H9 (cell line): ENCODE data around the gene IGDCC3. TPM values are rescaled to one million over a fixed set of nuclear protein-coding genes. Genes with fewer than 3 reads are reported as not detected.
A peak's percentile ranks its signal among the peaks of the same experiment; 100 is the strongest.

ENCODE experiments used
- DNase-seq: peaks from one replicate; pipeline ENCODE4 v3.0.0-alpha.2; 2017
- H2AFZ ChIP-seq: one replicate; pipeline ENCODE4 v1.6.1; 2013; ENCODE audit warnings: mild to moderate bottlenecking, low read length, control low read depth, moderate library complexity
- H2AK5ac ChIP-seq: 2 replicates; pipeline ENCODE4 v1.6.1; 2013; ENCODE audit warnings: low read length, control low read depth, mixed read lengths; ENCODE audit not compliant: insufficient read length
- H2BK120ac ChIP-seq: one replicate; pipeline ENCODE4 v1.6.1; 2013; ENCODE audit warnings: low read depth, mild to moderate bottlenecking, low read length, control low read depth, inconsistent platforms; ENCODE audit not compliant: poor library complexity, severe bottlenecking
- H2BK12ac ChIP-seq: 2 replicates; pipeline ENCODE4 v1.6.1; 2013; ENCODE audit warnings: low read length, control low read depth, mixed read lengths, low read depth; ENCODE audit not compliant: insufficient read length
- H2BK15ac ChIP-seq: 2 replicates; pipeline ENCODE4 v1.6.1; 2013; ENCODE audit warnings: low read depth, low read length, control low read depth
- H2BK20ac ChIP-seq: one replicate; pipeline ENCODE4 v1.6.1; 2013; ENCODE audit warnings: low read depth, mild to moderate bottlenecking, low read length, control low read depth, inconsistent platforms; ENCODE audit not compliant: poor library complexity, severe bottlenecking
- H2BK5ac ChIP-seq: 2 replicates; pipeline ENCODE4 v1.6.1; 2013; ENCODE audit warnings: low read length, control low read depth, mixed read lengths; ENCODE audit not compliant: insufficient read length
- H3K14ac ChIP-seq: 2 replicates; pipeline ENCODE4 v1.6.1; 2013; ENCODE audit warnings: low read length, control low read depth; ENCODE audit not compliant: insufficient read depth
- H3K18ac ChIP-seq: 2 replicates; pipeline ENCODE4 v1.6.1; 2013; ENCODE audit warnings: low read depth, mild to moderate bottlenecking, mixed read lengths, low read length, control low read depth; ENCODE audit not compliant: insufficient read length
- H3K23ac ChIP-seq: 2 replicates; pipeline ENCODE4 v1.6.1; 2013; ENCODE audit warnings: low read length, control low read depth, mixed read lengths, low read depth; ENCODE audit not compliant: insufficient read length
- H3K23me2 ChIP-seq: 2 replicates; pipeline ENCODE4 v1.6.1; 2013; ENCODE audit warnings: low read depth, mild to moderate bottlenecking, mixed read lengths, low read length, control low read depth; ENCODE audit not compliant: insufficient read length, poor library complexity, severe bottlenecking
- H3K27ac ChIP-seq: 2 replicates; pipeline ENCODE4 v1.5.1; 2013; ENCODE audit warnings: low read length, control low read depth, mixed read lengths, low read depth; ENCODE audit not compliant: insufficient read length
- H3K27me3 ChIP-seq: 2 replicates; pipeline ENCODE4 v1.6.1; 2013; ENCODE audit warnings: low read length, control low read depth, inconsistent platforms; ENCODE audit not compliant: insufficient read depth
- H3K4ac ChIP-seq: 2 replicates; pipeline ENCODE4 v1.6.1; 2013; ENCODE audit warnings: low read depth, mild to moderate bottlenecking, control low read depth, inconsistent platforms, low read length, moderate library complexity
- H3K4me1 ChIP-seq: 2 replicates; pipeline ENCODE4 v1.6.1; 2013; ENCODE audit warnings: low read length, control low read depth, inconsistent platforms; ENCODE audit not compliant: insufficient read depth
- H3K4me2 ChIP-seq: 2 replicates; pipeline ENCODE4 v1.6.1; 2013; ENCODE audit warnings: low read length, control low read depth, mixed read lengths; ENCODE audit not compliant: insufficient read length, insufficient read depth
- H3K56ac ChIP-seq: 2 replicates; pipeline ENCODE4 v1.6.1; 2013; ENCODE audit warnings: low read depth, mild to moderate bottlenecking, mixed read lengths, low read length, control low read depth; ENCODE audit not compliant: insufficient read length
- H3K79me1 ChIP-seq: 2 replicates; pipeline ENCODE4 v1.6.1; 2013; ENCODE audit warnings: low read depth, mild to moderate bottlenecking, moderate library complexity, low read length, control low read depth, inconsistent platforms; ENCODE audit not compliant: insufficient read depth, poor library complexity, severe bottlenecking
- H3K79me2 ChIP-seq: 2 replicates; pipeline ENCODE4 v1.6.1; 2013; ENCODE audit warnings: low read length, control low read depth, inconsistent platforms; ENCODE audit not compliant: insufficient read depth
- H3K9ac ChIP-seq: 2 replicates; pipeline ENCODE4 v1.6.1; 2013; ENCODE audit warnings: low read length, control low read depth, mixed read lengths; ENCODE audit not compliant: insufficient read length; ENCODE audit errors: extremely low read depth
- H3K9me3 ChIP-seq: one replicate; pipeline ENCODE4 v1.6.1; 2013; ENCODE audit warnings: low read depth, low read length, inconsistent platforms; ENCODE audit not compliant: control insufficient read depth
- H3T11ph ChIP-seq: one replicate; pipeline ENCODE4 v1.6.1; 2013; ENCODE audit warnings: mild to moderate bottlenecking, low read length, control low read depth, inconsistent platforms
- H4K20me1 ChIP-seq: one replicate; pipeline ENCODE4 v1.6.1; 2013; ENCODE audit not compliant: control insufficient read depth, insufficient read length, insufficient read depth
- H4K5ac ChIP-seq: 2 replicates; pipeline ENCODE4 v1.6.1; 2013; ENCODE audit warnings: low read depth, mild to moderate bottlenecking, mixed read lengths, low read length, control low read depth; ENCODE audit not compliant: insufficient read length
- H4K8ac ChIP-seq: replicated peaks from 2 replicates; pipeline ENCODE4 v1.6.1; 2013; ENCODE audit warnings: low read length, control low read depth, mixed read lengths, low read depth; ENCODE audit not compliant: insufficient read length
- H4K91ac ChIP-seq: 2 replicates; pipeline ENCODE4 v1.6.1; 2013; ENCODE audit warnings: low read depth, mild to moderate bottlenecking, moderate library complexity, mixed read lengths, low read length, control low read depth; ENCODE audit not compliant: insufficient read length
- H3K27ac Mint-ChIP-seq, 3 experiments: 2 replicates in 2 of 3; 3 replicates in 1 of 3; pipeline ENCODE4 v1.8.0; 2020 to 2021; ENCODE audit warnings: mixed read lengths in 3 of 3, mild to moderate bottlenecking in 1 of 3, moderate library complexity in 1 of 3
- H3K27me3 Mint-ChIP-seq: 2 replicates; pipeline ENCODE4 v1.8.0; 2021; ENCODE audit warnings: low read depth, mild to moderate bottlenecking, moderate library complexity, mixed read lengths
- H3K36me3 Mint-ChIP-seq, 3 experiments: 2 replicates in 2 of 3; 3 replicates in 1 of 3; pipeline ENCODE4 v1.8.0; 2020 to 2021; ENCODE audit warnings: low read depth in 3 of 3, mixed read lengths in 3 of 3; ENCODE audit not compliant: insufficient read depth in 1 of 3
- H3K4me1 Mint-ChIP-seq, 2 experiments: 2 replicates each; pipeline ENCODE4 v1.8.0; 2020; ENCODE audit warnings: mixed read lengths in 2 of 2
- H3K4me3 Mint-ChIP-seq, 2 experiments: 2 replicates in 1 of 2; 3 replicates in 1 of 2; pipeline ENCODE4 v1.8.0; 2020 to 2021; ENCODE audit warnings: mild to moderate bottlenecking in 2 of 2, mixed read lengths in 2 of 2, moderate library complexity in 1 of 2
- H3K9me3 Mint-ChIP-seq, 2 experiments: 2 replicates in 1 of 2; 3 replicates in 1 of 2; pipeline ENCODE4 v1.8.0; 2020; ENCODE audit warnings: mild to moderate bottlenecking in 2 of 2, mixed read lengths in 2 of 2, moderate library complexity in 1 of 2
- CTCF ChIP-seq: fragments of 200-600 bp; sonication (generic); conservative IDR thresholded peaks from 3 replicates; pipeline ENCODE4 v1.8.0; 2021; ENCODE audit warnings: antibody characterized with exemption, mild to moderate bottlenecking
- WGBS: extraction: QIAGEN DNeasy Blood & Tissue Kit; methylation state at CpG from one replicate; pipeline ENCODE4 v1.1.7; 2013; ENCODE audit warnings: missing lambda C conversion rate, low lambda C conversion rate, mixed read lengths; ENCODE audit not compliant: insufficient read length; ENCODE audit errors: extremely low coverage; 5-methylcytosine and 5-hydroxymethylcytosine counted together
- total RNA-seq: library from RNA; stranded (reverse); gene quantifications from 2 replicates; pipeline ENCODE4 v1.2.1, GENCODE V29; 2021

Gene IGDCC3
- total RNA-seq, 1 experiment from 2014 or later: 18.9 TPM

DNA sequence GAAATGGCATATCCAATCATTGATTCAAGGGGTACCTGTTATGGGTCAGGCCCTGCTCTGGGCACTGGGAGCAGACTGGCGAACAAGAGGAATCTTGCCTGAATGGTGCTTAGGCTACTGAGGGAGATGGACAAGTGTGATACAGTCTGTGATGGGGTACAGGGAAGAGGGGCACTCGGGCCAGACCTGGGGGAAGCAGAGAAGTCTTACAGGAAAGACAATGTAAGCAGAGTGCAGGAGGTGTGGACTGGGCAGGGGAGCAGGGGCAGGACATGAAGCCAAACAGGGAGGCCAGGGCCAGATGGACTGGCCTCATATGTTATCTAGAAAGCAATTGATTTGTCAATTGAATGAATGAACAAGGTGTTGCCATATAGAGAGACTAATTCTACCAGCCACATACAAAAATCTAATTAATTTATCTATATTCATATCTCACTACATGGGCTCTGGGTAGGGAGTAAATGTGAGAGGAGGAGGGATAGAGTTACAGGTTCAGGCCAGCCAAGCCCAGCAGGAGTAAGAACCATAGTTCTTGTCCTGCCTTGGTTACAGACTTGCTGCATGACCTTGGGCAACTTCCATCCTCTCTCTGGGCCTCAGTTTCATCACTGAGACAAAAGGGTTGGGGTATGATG lies 48.5 kb upstream of the IGDCC3 start:
- peaks cover 19 to 34% of the 10 kb centered on the region in 2 experiments for H3K4me1 Mint-ChIP-seq
- Histone ChIP-seq H4K8ac (no peak overlapping the region), H3T11ph (no peak overlapping the region), H3K9ac (no peak overlapping the region), H3K18ac (no peak overlapping the region), H4K5ac (no peak overlapping the region), H2BK15ac (no peak overlapping the region), H2BK5ac (no peak overlapping the region), H4K91ac (no peak overlapping the region), H3K4ac (no peak overlapping the region), H3K56ac (no peak overlapping the region), H3K79me2 (no peaks in the 10 kb centered on the region), H3K14ac (no peak overlapping the region), H2AK5ac (no peak overlapping the region), H3K27me3 (0 out of 2 replicates have a peak, but pooled peaks cover 3% of the 10 kb centered on the region), H3K23ac (no peak overlapping the region), H3K79me1 (no peaks in the 10 kb centered on the region), H3K4me2 (no peak overlapping the region), H3K27ac (no peak overlapping the region), H2BK120ac (no peak overlapping the region), H2BK20ac (no peak overlapping the region), H3K4me1 (peaks cover 3% of the 10 kb centered on the region; the same call in 1 of the 2 replicates), H2AFZ (no peak overlapping the region), H3K9me3 (no peaks in the 10 kb centered on the region), H3K23me2 (peaks cover 12% of the 10 kb centered on the region), H2BK12ac (no peak overlapping the region), H4K20me1 (no peaks in the 10 kb centered on the region)
- peak overlapping the region in 1 of 3 experiments; percentile 54; a peak in 1 of 7 replicates for H3K27ac Mint-ChIP-seq
- no peak for TF ChIP-seq CTCF
- peaks cover 0 to 2% of the 10 kb centered on the region in 2 experiments; a peak in 2 of 5 replicates for H3K9me3 Mint-ChIP-seq
- peaks cover 17% of the 10 kb centered on the region for H3K27me3 Mint-ChIP-seq
- no CpG with 5 or more reads among the region's 2 CpGs for WGBS
- DNase-seq: no peak
- no peak overlapping the region for H3K4me3 Mint-ChIP-seq
- H3K36me3 Mint-ChIP-seq: no peaks in the 10 kb centered on the region
